ENCODE results near the gene KDM2A.

DNA sequence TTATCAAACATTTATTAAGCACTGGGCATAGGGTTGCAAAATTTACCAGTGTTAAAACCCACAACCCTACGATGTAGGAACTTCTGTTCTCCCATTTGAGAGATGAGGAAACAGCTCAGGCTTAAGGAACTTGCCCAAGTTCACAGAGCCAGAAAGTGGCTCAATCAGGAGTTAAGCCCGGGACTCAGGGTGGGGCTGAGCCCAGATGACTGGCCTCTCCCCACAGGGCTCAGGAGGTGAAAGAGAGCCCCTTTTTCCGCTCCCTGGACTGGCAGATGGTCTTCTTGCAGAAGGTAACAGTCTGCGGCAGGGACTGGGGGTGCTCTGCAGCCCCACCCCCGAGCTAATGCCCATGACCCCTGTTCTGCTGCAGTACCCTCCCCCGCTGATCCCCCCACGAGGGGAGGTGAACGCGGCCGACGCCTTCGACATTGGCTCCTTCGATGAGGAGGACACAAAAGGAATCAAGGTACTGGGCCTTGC lies 164.5 kb downstream of the KDM2A start:
- TF ChIP-seq, protein P1, sequence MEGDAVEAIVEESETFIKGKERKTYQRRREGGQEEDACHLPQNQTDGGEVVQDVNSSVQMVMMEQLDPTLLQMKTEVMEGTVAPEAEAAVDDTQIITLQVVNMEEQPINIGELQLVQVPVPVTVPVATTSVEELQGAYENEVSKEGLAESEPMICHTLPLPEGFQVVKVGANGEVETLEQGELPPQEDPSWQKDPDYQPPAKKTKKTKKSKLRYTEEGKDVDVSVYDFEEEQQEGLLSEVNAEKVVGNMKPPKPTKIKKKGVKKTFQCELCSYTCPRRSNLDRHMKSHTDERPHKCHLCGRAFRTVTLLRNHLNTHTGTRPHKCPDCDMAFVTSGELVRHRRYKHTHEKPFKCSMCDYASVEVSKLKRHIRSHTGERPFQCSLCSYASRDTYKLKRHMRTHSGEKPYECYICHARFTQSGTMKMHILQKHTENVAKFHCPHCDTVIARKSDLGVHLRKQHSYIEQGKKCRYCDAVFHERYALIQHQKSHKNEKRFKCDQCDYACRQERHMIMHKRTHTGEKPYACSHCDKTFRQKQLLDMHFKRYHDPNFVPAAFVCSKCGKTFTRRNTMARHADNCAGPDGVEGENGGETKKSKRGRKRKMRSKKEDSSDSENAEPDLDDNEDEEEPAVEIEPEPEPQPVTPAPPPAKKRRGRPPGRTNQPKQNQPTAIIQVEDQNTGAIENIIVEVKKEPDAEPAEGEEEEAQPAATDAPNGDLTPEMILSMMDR (IDR thresholded peaks at IDR 0.05), result no peak
- no peak for TF ChIP-seq POLR2AphosphoS5 (IDR thresholded peaks at IDR 0.05)
- no peak for TF ChIP-seq EP300 (IDR thresholded peaks at IDR 0.05)
